ENCODE measurements around the gene RAMP3. TPM values are rescaled to one million over a fixed set of nuclear protein-coding genes. Genes with fewer than 3 reads are reported as not detected.

The RAMP3 gene
- polyA plus RNA-seq, 1 donor (not counting 4 experiments of a cell fraction or from before 2014, with no cell fraction given) = not detected

DNA sequence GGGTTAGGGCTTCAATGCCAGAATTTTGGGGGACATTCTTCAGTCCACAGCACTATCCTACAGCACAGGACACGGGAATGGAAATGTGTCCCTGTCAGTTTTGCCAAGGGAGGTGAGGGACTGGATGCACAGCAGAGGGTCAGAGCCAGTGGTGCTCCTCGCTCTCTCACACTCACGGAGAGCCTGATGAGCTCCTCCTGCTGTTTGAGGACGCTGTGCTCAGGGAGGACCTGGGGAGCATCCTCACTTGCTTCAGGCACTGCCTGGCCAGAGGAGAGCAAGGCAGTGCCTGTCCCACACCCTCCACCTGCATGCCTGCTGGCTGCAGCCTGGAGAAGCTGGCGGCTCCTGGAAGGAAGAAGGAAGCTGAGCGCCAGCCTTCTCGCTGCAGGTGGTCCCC is 58.6 kb downstream of the RAMP3 start:
- no peak overlapping the region for H3K4me3 ChIP-seq (ENCODE audit: control insufficient read depth in 2 of 3, extremely low read depth in 1 of 3, insufficient read depth in 2 of 3, low read depth in 1 of 3, low read length in 3 of 3)
- no peaks in the 10 kb centered on the region for H3K9me1 ChIP-seq (ENCODE audit: control insufficient read depth, extremely low read depth, insufficient read depth, low read length)
- H3K27ac ChIP-seq (ENCODE audit: control insufficient read depth, insufficient read depth, low read length) = no peak overlapping the region
- no peak overlapping the region for H3K4me2 ChIP-seq (ENCODE audit: control insufficient read depth, extremely low read depth, insufficient read depth, low read depth, low read length)
- no peaks in the 10 kb centered on the region for H3K4me1 ChIP-seq (ENCODE audit: control insufficient read depth, extremely low read depth, insufficient read depth, low read length)
- no peak overlapping the region for H2AFZ ChIP-seq (ENCODE audit: control insufficient read depth, low read length)
- H3K9ac ChIP-seq (ENCODE audit: control insufficient read depth, extremely low read depth, insufficient read depth, low read length) = no peak overlapping the region
- H3K27me3 ChIP-seq (ENCODE audit: control insufficient read depth, extremely low read depth, insufficient read depth, low read length) = peaks cover 16% of the 10 kb centered on the region
- H3K36me3 ChIP-seq (ENCODE audit: control insufficient read depth in 2 of 2, extremely low read depth in 1 of 2, insufficient read depth in 2 of 2, low read length in 2 of 2) = no peaks in the 10 kb centered on the region
- no peaks in the 10 kb centered on the region for H4K20me1 ChIP-seq (ENCODE audit: control insufficient read depth, extremely low read depth, insufficient read depth, low read length)
- no peaks in the 10 kb centered on the region for H3K9me3 ChIP-seq (ENCODE audit: control insufficient read depth, low read depth, low read length)
- H3K79me2 ChIP-seq (ENCODE audit: control insufficient read depth, insufficient read depth, low read length) = no peaks in the 10 kb centered on the region
- FAIRE-seq (no peak), DNase-seq (ENCODE audit: low read depth, low spot score) (no peak)
- dilution Hi-C loops (cut with MboI; ENCODE audit: extremely low pct_ligation_motif_present, low sequenced_read_pairs) = no loop called here
- TF ChIP-seq, protein P1, sequence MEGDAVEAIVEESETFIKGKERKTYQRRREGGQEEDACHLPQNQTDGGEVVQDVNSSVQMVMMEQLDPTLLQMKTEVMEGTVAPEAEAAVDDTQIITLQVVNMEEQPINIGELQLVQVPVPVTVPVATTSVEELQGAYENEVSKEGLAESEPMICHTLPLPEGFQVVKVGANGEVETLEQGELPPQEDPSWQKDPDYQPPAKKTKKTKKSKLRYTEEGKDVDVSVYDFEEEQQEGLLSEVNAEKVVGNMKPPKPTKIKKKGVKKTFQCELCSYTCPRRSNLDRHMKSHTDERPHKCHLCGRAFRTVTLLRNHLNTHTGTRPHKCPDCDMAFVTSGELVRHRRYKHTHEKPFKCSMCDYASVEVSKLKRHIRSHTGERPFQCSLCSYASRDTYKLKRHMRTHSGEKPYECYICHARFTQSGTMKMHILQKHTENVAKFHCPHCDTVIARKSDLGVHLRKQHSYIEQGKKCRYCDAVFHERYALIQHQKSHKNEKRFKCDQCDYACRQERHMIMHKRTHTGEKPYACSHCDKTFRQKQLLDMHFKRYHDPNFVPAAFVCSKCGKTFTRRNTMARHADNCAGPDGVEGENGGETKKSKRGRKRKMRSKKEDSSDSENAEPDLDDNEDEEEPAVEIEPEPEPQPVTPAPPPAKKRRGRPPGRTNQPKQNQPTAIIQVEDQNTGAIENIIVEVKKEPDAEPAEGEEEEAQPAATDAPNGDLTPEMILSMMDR (optimal IDR thresholded peaks at IDR 0.05 in 1 of 3, IDR thresholded peaks at IDR 0.05 in 1 of 3, conservative IDR thresholded peaks at IDR 0.05 in 1 of 3; ENCODE audit: extremely low read depth in 1 of 3, insufficient read depth in 2 of 3, low read length in 3 of 3) = no peak
- TF ChIP-seq EZH2 (IDR thresholded peaks at IDR 0.05; ENCODE audit: low read length) = no peak

DNA sequence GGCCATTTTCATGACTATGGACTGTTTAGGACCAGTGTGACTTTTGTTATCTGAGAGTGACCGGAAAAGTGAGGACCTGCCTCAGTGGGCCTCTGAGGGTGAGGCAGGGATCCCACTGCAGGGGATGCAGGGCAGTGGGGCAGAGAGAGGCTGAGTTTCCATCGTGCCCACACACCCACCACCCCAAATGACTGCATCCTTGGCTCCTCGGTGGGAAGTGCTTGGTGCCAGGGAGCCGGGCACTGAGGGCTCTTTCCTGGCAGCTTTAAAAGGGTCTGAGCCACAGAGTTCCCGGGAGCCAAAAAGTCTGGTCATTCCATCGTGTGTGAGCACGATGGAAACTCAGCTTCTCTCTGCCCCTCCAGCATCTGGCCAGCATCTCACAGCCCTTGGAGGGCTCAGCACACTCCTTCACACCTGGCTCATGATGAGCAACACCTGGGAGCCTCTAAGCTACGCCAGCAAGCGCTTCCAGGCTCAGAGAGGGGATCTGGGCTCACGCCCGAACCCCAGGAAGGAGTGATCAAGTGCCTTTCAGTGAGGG is 59.1 kb downstream of the RAMP3 start:
- no peaks in the 10 kb centered on the region for H3K9me3 ChIP-seq (ENCODE audit: control insufficient read depth, low read depth, low read length)
- no peak overlapping the region for H3K4me2 ChIP-seq (ENCODE audit: control insufficient read depth, extremely low read depth, insufficient read depth, low read depth, low read length)
- H3K27me3 ChIP-seq (ENCODE audit: control insufficient read depth, extremely low read depth, insufficient read depth, low read length) = peaks cover 16% of the 10 kb centered on the region
- H3K79me2 ChIP-seq (ENCODE audit: control insufficient read depth, insufficient read depth, low read length) = no peaks in the 10 kb centered on the region
- TF ChIP-seq EZH2 (IDR thresholded peaks at IDR 0.05; ENCODE audit: low read length) = no peak
- FAIRE-seq (no peak), DNase-seq (ENCODE audit: low read depth, low spot score) (no peak)
- no peaks in the 10 kb centered on the region for H3K9me1 ChIP-seq (ENCODE audit: control insufficient read depth, extremely low read depth, insufficient read depth, low read length)
- H4K20me1 ChIP-seq (ENCODE audit: control insufficient read depth, extremely low read depth, insufficient read depth, low read length) = no peaks in the 10 kb centered on the region
- no peak overlapping the region for H3K27ac ChIP-seq (ENCODE audit: control insufficient read depth, insufficient read depth, low read length)
- H2AFZ ChIP-seq (ENCODE audit: control insufficient read depth, low read length) = no peak overlapping the region
- dilution Hi-C loops (cut with MboI; ENCODE audit: extremely low pct_ligation_motif_present, low sequenced_read_pairs) = no loop called here
- no peaks in the 10 kb centered on the region for H3K36me3 ChIP-seq (ENCODE audit: control insufficient read depth in 2 of 2, extremely low read depth in 1 of 2, insufficient read depth in 2 of 2, low read length in 2 of 2)
- no peaks in the 10 kb centered on the region for H3K4me1 ChIP-seq (ENCODE audit: control insufficient read depth, extremely low read depth, insufficient read depth, low read length)
- H3K4me3 ChIP-seq (ENCODE audit: control insufficient read depth in 2 of 3, extremely low read depth in 1 of 3, insufficient read depth in 2 of 3, low read depth in 1 of 3, low read length in 3 of 3) = no peak overlapping the region
- H3K9ac ChIP-seq (ENCODE audit: control insufficient read depth, extremely low read depth, insufficient read depth, low read length) = no peak overlapping the region

DNA sequence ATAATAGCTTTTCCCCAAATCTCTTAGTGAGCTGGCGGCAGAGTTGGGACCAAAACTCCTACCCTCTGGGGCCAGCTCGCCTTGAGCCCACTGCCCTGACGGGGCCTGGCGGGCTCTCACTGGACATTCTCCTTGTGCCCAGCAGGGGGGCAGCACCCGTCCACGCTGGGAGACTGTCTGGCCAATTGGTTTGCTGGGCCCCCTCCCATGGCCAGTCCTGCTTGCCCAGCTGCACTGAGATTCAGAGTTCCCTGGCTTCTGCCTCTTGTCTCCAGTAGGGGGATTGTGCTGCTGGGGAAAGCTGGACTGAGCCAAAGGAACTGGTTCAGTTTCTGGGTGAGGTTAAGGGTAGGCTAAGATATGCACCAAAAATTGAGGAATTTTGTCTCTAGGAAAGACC is 59.8 kb downstream of the RAMP3 start:
- Histone ChIP-seq H3K9me1 (ENCODE audit: control insufficient read depth, extremely low read depth, insufficient read depth, low read length) (no peaks in the 10 kb centered on the region), H3K27me3 (ENCODE audit: control insufficient read depth, extremely low read depth, insufficient read depth, low read length) (peaks cover 10% of the 10 kb centered on the region), H4K20me1 (ENCODE audit: control insufficient read depth, extremely low read depth, insufficient read depth, low read length) (no peaks in the 10 kb centered on the region), H3K4me2 (ENCODE audit: control insufficient read depth, extremely low read depth, insufficient read depth, low read depth, low read length) (no peak overlapping the region), H3K4me3 (ENCODE audit: control insufficient read depth in 2 of 3, extremely low read depth in 1 of 3, insufficient read depth in 2 of 3, low read depth in 1 of 3, low read length in 3 of 3) (no peak overlapping the region), H3K4me1 (ENCODE audit: control insufficient read depth, extremely low read depth, insufficient read depth, low read length) (no peaks in the 10 kb centered on the region), H3K9me3 (ENCODE audit: control insufficient read depth, low read depth, low read length) (no peaks in the 10 kb centered on the region), H3K9ac (ENCODE audit: control insufficient read depth, extremely low read depth, insufficient read depth, low read length) (no peak overlapping the region), H3K27ac (ENCODE audit: control insufficient read depth, insufficient read depth, low read length) (no peak overlapping the region), H3K36me3 (ENCODE audit: control insufficient read depth in 2 of 2, extremely low read depth in 1 of 2, insufficient read depth in 2 of 2, low read length in 2 of 2) (no peaks in the 10 kb centered on the region), H3K79me2 (ENCODE audit: control insufficient read depth, insufficient read depth, low read length) (no peaks in the 10 kb centered on the region), H2AFZ (ENCODE audit: control insufficient read depth, low read length) (no peak overlapping the region)
- FAIRE-seq (no peak), DNase-seq (ENCODE audit: low read depth, low spot score) (no peak)
- TF ChIP-seq, protein P1 (optimal IDR thresholded peaks at IDR 0.05 in 1 of 3, IDR thresholded peaks at IDR 0.05 in 1 of 3, conservative IDR thresholded peaks at IDR 0.05 in 1 of 3; ENCODE audit: extremely low read depth in 1 of 3, insufficient read depth in 2 of 3, low read length in 3 of 3) = peak; percentile 47 to 59 (median 53)
- no peak for TF ChIP-seq EZH2 (IDR thresholded peaks at IDR 0.05; ENCODE audit: low read length)
- dilution Hi-C loops (cut with MboI; ENCODE audit: extremely low pct_ligation_motif_present, low sequenced_read_pairs) = no loop called here

All from keratinocyte (primary cell).